GM19239 (cell line): ENCODE results near the gene POU3F1.

Source experiments
- DNase-seq: peaks from one replicate; pipeline ENCODE4 v3.0.0; 2011; ENCODE audit warnings: low spot score; ENCODE audit not compliant: insufficient read length
- FAIRE-seq: peaks from 2 replicates; lab custom pipeline; 2011; peaks lifted over from hg19 to GRCh38; lab: Jason Lieb, UNC

The POU3F1 gene

DNA sequence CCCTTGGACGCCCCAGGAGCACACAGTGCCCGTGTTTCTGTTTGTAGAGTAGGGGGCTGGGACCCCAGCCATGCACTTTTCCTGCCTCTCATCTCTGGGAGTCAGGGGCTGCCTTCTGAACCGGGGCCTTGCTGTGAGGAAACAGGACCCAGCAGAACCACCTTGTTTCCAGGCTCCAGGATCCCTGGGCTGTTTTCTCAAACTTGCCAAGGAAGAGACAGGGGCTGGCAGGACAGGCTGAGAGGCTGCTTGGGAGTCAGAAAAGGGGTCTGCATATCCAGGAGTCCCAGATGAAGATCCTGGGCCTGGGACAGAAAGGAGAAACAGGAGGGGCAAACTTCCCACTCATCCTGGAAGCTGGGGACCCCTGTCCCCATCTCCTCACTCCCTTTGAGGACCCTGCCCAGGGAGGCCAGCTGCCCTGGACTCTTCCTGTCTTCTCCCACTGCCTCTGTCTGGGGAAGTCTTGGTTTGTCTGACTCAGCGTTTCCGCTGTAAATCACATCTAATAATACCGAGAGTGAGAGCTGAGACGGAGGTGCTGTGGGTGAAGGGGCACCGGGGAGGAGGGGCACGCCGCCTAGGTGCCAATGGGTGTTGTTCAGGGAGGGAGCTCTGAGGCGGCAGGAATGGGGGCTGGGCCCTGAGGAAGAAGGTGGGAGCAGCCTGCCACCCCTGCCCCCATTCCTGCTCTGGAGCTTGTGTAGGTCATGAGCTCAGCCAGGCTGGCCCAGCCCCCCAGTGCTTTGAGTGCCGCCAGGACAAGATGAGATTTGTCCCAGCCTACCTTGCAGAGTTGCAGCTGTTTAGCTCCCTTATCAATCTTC, 16.7 kb downstream of the POU3F1 start:
- DNase-seq (peak; percentile 64), FAIRE-seq (peak; percentile 99)

DNA sequence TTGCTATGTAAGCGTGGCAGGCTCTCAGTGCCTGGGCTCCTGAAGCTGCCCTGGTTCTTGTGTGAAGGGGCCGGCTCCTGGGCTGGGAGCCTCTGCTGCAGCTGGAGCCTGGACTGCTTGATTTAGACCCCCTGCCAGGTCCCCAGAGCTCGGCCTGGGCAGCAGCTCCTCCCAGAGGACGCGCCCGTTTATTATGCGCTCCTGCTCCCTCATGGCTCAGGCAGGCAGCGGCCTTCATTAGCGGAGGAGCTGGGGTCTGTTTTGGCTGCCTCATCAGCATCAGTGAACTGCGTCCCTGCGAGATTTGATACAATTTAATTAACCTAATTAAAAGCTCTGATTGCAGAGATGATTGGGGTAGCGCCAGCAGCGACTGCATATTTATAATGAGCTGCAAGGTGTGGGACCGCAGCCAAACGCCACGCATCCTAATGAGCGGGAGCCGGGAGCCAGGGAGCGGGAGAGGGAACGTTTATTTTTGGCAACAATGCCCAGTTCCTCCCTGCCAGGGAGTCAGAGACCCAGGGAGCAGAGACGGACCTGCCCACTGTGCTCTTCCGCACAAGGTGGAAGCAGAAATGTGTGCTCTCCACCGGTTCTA, 17.4 kb downstream of the POU3F1 start:
- no peak for FAIRE-seq

DNA sequence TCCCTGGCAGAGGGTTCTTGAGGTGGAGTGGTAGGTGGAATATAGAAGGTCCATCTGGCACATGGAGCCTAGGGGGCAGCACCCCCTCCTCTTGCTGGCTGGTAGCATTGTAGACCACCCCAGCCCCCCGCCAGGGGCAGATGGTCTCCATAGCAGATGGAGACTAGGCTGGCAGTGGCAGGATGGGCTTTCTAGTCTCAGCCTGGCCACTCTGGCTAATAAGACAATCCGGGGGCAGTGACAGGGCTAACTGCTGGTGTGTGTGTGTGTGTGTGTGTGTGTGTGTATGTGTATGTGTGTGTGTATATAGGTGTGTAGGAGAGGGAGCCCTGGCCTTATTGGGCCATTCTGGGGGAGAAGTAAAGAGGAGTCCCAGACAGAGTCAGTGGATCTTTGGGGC, 17.9 kb downstream of the POU3F1 start:
- DNase-seq (no peak), FAIRE-seq (peak; percentile 44)

More for the DNA sequence above, 17.4 kb downstream of the POU3F1 start:
- no peak for DNase-seq

DNA sequence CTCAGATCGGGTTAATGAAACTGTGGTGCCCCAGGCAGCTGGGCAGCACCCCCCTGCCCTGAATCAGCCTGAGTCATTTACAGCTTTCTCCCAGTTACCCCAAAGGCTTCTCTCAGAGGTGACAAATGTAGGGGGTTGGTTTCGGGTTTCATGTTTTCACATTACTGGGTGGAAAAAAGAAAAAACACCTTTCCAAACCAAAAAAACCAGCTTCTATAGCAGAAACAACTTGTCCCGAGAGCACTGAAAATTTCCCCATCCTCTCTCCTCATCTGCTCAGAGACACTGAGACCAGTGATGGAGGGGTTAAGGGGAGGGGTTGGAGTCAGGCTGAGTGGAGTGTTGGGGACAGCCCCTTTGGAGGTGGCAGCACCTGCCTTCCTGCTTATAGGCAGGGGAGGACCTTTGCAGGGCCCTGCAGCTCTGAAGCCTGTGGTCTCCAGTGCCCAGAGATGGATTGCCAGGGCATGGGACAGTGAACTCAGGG, 18.4 kb downstream of the POU3F1 start:
- peak; percentile 97 for FAIRE-seq
- peak; percentile 68 for DNase-seq

DNA sequence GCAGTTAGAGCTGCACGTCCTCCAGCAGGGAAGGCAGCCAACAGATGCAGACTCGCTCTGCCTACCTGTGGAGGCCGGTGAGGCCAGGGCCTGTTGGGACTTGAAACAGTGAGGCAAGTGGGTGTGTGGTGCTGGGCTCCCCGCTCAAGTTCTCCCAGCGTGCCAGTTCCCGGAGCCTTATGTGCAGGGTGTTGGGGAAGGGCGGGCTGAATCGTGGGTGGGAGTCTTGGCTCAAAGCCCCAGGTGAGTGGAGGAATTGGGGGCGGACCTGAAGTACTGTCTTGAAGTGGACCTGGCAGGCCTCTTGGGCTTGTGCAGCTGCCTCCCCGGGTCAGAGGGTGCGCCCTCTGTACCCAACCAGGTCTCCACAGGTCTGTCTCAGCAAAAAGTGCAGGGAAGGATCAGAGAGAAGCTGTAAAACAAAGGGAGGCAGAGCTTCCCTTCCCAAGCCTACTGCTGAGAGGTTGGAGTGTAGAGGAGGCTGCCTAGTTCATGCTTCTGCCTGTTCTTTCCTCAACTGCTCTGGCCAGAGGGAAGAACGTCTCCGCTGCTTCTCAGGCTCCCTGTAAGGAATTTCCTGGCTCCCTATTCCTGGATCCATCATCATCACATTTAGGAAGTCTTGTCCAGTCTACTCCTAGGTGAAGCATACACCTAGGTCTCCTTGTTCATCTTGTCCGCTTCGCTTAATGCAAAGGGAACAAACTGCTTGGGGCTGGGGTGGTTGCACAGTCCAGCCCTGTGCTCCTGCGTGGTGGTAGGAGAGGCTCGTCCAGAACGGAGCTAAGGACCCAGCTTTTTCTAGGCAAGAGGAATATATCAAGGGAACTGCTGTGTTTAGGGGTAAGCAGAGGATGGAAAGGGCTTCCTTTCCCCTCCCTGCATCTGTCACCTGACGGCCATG, 19.1 kb downstream of the POU3F1 start:
- no peak for FAIRE-seq

DNA sequence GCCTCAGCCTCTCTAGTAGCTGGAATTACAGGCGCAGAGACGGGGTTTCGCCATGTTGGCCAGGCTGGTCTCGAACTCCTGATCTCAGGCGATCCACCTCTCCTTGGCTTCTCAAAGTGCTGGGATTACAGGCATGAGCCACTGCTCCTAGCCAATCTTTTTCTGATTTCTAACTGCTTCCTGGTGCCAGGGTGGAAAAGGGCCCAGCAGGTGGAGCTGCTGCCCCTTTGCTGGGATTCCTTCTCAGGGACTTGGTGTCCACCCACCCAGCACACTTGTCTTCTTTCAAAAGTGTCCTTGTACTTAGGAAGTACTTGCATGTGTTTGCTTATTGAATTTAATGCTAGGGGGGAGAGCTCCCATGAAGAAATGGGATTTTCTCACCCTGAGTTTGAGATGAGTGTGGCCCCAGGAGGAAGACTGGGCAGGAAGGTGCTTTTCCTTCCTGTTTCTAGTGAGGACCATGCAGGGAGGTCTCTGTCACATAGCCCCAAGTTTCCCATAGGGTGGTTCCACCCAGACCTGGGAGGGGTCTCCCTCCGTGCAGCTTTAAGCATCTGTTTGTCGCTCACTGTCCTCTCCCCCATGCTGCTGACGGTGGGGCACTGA, 19.9 kb downstream of the POU3F1 start:
- DNase-seq, result no peak
- peak; percentile 48 for FAIRE-seq

More for the DNA sequence above, 19.1 kb downstream of the POU3F1 start:
- no peak for DNase-seq

DNA sequence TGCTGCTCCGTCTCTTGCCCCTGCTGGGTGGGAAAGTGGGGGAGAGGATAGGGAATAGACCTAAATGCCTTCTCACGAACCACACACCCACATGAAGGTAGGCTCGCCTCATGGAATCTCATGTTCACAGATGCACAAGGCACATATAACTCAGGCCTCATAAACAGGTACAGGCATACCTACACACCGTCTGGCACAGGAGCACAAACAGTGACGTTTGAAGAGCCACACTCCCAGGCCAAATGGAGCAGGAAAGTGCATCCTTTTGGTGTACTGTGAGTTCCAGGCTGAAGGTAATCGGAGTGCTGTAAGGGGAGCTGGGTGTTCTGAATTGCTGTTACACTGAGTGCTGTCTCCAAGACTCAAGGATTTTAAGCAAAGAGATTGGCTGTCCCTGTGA, 20.9 kb downstream of the POU3F1 start:
- no peak for DNase-seq
- FAIRE-seq, result no peak

DNA sequence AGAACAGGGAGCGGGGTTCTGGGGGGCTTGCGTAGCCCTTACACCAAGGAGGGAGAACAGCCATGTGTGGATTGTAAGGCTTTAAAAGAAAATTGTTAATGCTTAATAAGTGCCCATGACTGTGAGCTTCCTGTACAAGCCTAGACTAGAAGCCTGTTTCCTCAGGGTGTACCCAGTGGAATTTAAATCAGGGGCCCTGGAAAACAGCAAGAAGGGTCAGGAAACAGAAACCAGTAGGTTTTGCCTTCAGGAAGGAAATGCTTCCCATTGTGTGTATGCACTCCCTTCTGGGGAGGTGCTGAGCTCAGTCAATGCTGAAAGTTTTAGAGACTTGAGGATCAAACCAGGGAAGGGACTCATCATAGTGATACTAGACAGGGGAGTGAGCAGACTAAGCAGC, 21.4 kb downstream of the POU3F1 start:
- FAIRE-seq (no peak), DNase-seq (no peak)

DNA sequence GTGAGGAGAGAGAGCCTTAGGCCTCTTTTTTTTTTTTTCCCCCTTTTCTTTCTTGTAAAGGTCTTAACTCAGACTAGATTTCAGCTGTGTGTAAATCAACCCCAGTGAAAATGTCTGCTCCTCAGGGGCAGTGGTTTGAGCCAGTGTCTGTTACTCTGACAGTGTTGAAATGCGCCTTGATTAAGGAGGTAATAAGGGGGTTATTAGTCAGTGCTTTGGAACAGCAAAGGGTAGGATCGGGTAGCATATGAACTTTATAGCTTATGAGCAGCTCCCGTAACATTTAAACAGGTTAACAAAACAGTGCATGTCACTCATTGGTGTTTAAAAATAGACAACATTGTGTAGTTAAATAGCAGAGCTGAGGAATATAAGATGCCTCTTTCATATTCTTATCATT, 23.8 kb downstream of the POU3F1 start:
- no peak for FAIRE-seq
- no peak for DNase-seq

DNA sequence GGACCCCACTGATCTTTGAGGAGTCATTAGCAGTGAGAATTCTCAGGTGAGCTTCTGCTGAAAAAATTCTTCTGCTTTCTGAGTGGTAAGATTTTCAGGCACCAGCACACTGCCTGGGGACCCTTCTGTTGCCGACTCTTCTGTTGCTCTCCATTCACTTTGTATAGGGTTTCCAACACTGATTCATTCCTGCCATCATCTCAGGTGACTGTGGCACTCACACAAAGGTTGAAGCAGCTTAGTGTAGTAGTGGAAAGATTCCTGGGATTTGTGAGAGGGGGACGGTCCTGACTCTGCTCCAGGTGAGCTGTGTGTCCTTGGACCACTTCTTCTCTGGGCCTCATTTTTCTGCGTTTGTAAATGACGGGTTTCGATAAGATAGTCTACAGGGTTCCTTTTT, 24.6 kb downstream of the POU3F1 start:
- no peak for DNase-seq
- no peak for FAIRE-seq

DNA sequence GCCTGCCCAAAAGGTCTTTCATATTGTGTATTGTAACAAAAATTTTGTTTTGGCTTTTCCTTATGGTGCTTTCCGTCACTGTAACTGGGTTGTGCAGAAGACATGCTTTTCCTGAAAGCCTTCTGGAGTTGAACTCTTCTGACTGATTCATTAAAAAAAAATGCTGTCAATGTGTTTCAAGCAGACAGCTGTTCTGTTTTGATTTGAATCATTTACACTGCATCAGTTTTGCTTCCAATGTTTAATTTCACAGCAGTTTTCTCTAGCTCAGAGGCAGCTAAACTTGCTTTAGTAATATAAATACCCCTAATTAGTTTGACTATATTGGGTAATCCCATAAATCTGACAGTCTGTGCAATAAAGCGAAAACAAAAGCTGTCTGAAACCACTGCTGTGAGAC, 26.2 kb downstream of the POU3F1 start:
- no peak for FAIRE-seq
- no peak for DNase-seq

DNA sequence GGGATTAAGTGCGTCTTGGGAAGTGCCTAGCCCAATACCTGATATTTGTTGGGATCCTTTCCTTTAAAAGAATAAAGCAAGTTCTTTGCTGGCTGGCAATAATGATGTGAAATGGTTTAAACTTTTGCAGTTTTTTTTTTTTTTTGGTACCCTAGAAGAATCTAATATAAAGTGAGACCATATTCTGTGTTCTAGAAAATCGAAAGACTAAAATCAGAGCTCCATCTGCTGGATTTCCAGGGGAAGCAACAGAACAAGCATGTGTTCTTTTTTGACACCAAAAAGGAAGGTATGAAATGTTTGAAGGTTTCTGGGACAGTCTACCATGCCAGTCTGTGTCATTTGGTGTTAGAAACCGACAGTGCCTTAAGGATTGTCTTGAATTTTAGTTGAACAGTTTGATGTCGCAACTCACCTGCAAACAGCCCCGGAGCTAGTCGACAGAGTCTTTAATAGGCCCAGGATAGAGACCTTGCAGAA, 27.7 kb downstream of the POU3F1 start:
- FAIRE-seq (peak; percentile 58), DNase-seq (no peak)

DNA sequence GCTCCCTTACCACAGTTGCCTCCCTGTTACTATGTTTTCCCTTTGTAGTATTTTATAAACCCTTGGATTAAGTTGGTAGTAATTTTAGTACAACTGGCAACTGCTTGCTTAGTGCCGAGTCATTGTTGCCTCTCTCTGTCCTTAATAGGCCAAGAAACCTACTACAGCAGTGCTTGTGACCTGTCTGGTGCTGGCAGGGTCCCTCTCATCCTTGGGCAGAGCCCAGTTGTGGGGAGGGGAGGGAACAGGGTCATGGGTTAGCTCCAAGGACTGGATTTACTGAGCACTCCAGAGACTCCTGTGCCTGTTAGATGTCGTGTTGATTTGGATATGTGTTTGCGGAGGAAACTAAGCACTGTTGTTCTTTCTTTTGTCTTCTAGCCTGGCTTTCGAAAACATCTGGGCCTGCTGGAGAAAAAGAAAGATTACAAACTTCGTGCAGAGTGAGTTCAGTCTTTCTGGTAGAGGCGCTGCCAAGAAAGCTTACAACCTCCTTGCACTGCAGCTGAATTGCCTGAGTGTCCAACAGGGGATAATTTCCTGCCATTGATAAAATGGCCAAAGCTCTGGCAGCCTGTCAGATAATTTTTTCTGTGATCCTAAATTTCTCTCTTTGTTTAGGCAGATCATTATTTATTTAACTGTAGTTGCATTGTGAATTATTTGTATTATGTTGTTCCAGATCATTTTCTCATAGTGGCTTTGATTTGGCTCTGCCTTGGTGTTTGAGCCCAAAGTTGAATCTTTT, 30.4 kb downstream of the POU3F1 start:
- no peak for DNase-seq
- FAIRE-seq, result no peak

DNA sequence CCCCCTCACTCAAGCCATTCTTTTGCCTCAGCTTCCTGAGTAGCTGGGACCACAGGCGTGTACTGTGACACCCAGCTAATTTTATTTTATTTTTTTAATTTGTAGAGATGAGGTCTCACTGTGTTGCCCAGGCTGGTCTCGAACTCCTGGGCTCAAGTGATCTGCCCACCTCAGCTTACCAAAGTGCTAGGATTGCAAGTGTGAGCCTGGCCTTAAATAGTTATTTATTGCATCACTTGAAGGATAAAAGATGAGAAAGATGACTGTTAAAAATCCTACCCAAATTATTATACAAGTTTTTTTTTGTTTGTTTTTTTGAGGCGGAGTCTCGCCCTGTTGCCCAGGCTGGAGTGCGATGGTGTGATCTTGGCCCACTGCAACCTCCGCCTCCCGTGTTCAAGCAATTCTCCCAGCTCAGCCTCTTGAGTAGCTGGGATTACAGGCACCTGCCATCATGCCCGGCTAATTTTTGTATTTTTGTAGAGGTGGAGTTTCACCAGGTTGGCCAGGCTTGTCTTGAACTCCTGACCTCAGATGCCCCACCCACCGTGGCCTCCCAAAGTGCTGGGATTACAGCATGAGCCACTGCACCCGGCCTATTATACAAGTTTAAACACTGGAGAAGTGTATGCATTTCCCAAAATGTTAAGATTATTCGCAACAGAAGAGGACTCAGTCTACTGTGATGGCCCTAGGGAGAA, 31.7 kb downstream of the POU3F1 start:
- DNase-seq, result no peak
- no peak for FAIRE-seq

DNA sequence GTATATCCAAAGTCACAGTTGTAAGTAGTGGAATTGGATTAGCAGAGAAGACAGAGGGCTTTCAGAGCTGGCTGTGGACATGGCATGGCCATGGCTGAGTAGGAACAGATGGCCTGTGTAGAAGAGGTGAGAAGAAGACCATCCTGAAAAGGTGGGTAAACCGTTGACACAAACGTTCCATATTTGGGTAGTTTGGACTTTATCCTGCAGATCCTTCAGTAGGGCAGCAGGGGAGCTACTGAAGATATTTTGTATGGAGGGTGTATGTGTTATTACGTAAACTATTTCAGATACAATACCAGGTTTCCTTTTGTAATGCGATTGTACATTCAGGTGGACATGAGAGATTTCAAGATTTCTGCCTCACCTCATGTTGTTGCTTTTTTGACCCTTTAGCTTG, 32.4 kb downstream of the POU3F1 start:
- DNase-seq, result no peak
- no peak for FAIRE-seq

DNA sequence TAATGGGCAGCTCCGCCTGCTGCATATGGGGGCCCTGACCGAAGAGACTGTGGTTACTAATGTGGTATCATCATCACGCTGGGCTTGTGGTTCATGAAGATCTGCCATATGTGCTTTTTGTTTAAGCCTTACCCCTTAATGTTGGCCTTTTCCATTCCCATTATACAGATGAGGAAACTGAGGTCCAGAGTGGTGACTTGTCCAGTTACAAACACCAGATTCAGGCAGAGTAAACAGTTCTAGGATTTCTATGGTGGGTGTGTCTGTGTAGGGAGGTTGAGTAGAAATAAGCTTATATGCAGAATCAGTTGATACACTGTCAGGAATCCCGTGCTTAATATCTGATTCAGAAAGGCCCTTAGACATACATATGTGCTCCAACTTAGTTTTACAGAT, 33.4 kb downstream of the POU3F1 start:
- DNase-seq (no peak), FAIRE-seq (no peak)

DNA sequence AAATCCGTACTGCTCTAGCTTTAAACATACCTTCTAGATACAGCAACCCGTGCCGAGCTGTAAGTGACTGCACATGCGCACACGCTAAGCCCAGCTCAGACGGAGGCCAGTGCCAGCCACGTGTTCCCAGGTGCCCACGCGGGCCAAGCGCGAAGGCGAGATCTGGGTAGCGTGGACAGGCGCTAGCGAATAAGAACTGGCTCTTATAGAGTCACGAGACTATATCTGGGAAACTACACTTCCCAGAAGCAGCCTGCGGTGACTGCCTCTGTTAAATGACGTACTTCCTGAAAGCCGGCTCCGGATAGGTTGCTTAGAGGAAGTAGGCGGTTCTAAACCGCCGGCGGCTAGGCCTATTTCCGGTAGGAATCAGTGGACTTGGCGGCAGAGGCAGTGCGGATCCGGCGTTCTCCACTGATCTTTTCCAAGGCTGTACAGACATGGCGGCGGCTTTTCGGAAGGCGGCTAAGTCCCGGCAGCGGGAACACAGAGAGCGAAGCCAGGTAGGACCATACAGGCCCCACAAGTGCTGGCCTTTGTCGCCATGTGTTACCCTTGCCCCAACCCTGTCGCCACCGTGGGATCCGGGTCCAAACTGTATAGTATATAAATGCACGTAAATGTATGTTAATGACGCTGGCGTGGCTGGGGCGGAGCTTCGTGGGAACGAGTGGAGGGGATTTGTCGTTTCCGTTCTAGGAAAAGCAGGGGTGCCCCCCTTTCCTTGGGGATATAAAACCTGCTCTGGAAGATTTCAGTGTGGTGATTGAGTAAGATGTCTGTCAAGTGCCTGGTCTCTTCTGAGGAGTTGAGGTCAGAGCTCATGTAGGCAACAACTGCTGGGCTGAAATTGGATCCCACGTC, 34.0 kb downstream of the POU3F1 start, which contains the start of gene UTP11:
Gene UTP11 (plus strand): TSS at position 372 of the 864 bp plus-strand sequence. CDS start 69 bp downstream, at position 441.
- DNase-seq, result peak; percentile 78
- FAIRE-seq, result peak; percentile 94

DNA sequence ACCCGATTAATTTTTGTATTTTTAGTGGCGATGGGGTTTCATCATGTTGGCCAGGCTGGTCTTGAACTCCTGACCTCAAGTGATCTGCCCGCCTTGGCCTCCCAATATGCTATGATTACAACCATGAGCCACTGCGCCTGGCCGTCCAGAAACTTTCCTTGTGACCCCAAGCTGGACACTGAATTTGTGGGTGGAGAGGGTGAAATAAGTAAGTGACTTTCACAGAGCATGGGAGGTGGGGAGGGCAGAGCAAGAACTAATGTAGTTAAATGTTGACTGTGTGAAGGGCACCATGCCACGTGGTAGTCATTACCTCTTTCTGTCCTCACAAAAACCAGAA, 36.8 kb downstream of the POU3F1 start:
- DNase-seq (no peak), FAIRE-seq (no peak)
